IPS-18a (cell line): ENCODE results near the gene ZNF234.
"Not testable (repeated sequence)": the region's sequence is repeated elsewhere in the genome, so short reads cannot be mapped to it uniquely, and the experiment has no call there.

Source experiments
- H3K27ac ChIP-seq: one replicate; pipeline ENCODE4 v1.5.1; 2013; ENCODE audit warnings: low read length
- H3K27me3 ChIP-seq: one replicate; pipeline ENCODE4 v1.6.1; 2013; ENCODE audit warnings: mild to moderate bottlenecking, low read length; ENCODE audit not compliant: control insufficient read depth, insufficient read depth
- H3K36me3 ChIP-seq: one replicate; pipeline ENCODE4 v1.6.1; 2013; ENCODE audit warnings: low read depth, low read length; ENCODE audit not compliant: control insufficient read depth
- H3K4me1 ChIP-seq: one replicate; pipeline ENCODE4 v1.6.1; 2013; ENCODE audit warnings: low read depth, low read length; ENCODE audit not compliant: control insufficient read depth
- H3K4me3 ChIP-seq: one replicate; pipeline ENCODE4 v1.5.1; 2013; ENCODE audit warnings: low read length
- H3K9ac ChIP-seq: one replicate; pipeline ENCODE4 v1.6.1; 2013; ENCODE audit warnings: mild to moderate bottlenecking, low read length, moderate library complexity
- H3K9me3 ChIP-seq: one replicate; pipeline ENCODE4 v1.6.1; 2013; ENCODE audit warnings: low read depth, low read length; ENCODE audit not compliant: control insufficient read depth

ZNF234 gene

GRCh38 chr19:44190020-44190419 is 48.7 kb downstream of the ZNF234 start:
- Histone ChIP-seq H3K4me3 (no peak overlapping the region), H3K27me3 (no peaks in the 10 kb centered on the region), H3K9me3 (peaks cover 44% of the 10 kb centered on the region), H3K9ac (no peak overlapping the region), H3K36me3 (no peaks in the 10 kb centered on the region), H3K27ac (no peak overlapping the region), H3K4me1 (no peaks in the 10 kb centered on the region)

DNA sequence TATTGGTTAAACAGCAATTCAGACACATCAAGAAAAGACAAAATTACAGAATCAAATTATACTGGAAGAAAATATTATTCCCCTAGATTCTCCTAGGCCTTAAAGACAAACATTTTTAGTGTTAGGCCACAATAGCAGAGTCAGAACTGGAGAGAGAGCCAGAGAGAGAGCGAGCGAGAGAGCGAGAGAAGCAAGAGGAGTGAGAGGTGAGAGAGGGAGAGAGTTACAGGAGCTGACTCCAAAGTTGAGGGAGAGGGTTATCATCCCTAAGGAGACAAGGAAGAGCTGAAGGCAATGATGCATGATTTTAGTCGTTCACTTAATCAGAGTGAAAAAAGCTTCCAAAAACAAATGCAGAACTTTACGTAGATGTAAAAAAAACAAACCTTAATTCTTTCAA is 50.8 kb downstream of the ZNF234 start:
- Histone ChIP-seq H3K4me1 (no peaks in the 10 kb centered on the region), H3K36me3 (no peaks in the 10 kb centered on the region), H3K4me3 (no peak overlapping the region), H3K27ac (no peak overlapping the region), H3K9ac (no peak overlapping the region), H3K9me3 (peaks cover 44% of the 10 kb centered on the region), H3K27me3 (no peaks in the 10 kb centered on the region)

DNA sequence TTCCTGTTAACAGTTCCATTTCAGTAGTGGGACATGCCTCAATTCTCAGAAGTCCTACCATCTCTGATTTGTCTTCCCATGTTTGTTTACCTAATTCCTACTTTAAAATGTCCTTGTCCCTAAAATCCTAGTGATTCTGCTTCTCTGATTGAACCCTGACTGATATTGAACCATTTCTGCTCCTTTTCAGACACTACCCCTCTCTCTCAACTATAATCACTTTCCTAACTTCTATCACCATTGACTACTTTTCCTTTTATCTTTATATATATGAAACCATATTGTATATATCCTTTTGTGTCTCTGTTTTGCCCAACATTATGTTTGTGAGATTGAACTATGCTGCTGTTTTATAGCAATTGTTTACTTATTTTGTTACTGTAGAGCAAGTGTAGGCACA is 55.4 kb downstream of the ZNF234 start:
- Histone ChIP-seq H3K9me3 (peaks cover 36% of the 10 kb centered on the region), H3K27ac (no peak overlapping the region), H3K4me1 (no peaks in the 10 kb centered on the region), H3K4me3 (no peak overlapping the region), H3K9ac (no peak overlapping the region), H3K27me3 (no peaks in the 10 kb centered on the region), H3K36me3 (no peaks in the 10 kb centered on the region)

DNA sequence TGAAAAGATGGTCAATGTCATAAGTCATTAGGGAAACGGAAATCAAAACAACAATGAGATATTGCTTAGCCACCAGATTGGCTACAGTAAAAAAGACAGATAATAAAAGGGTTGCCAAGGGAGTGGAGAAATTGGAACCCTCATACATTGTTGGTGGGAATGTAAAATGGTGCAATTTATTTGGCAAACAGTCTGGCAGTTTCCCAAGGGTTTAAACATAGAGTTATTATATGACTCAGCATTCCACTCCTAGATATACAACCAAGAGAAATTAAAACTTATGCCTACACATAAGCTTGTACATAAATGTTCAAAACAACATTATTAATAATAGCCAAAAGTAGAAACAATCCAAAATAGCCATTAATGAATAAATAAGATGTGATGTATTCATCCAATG is 61.1 kb downstream of the ZNF234 start:
- Histone ChIP-seq H3K27ac (no peak overlapping the region), H3K4me3 (no peak overlapping the region), H3K4me1 (no peaks in the 10 kb centered on the region), H3K9me3 (peaks cover 21% of the 10 kb centered on the region), H3K27me3 (no peaks in the 10 kb centered on the region), H3K9ac (no peak overlapping the region), H3K36me3 (no peaks in the 10 kb centered on the region)

DNA sequence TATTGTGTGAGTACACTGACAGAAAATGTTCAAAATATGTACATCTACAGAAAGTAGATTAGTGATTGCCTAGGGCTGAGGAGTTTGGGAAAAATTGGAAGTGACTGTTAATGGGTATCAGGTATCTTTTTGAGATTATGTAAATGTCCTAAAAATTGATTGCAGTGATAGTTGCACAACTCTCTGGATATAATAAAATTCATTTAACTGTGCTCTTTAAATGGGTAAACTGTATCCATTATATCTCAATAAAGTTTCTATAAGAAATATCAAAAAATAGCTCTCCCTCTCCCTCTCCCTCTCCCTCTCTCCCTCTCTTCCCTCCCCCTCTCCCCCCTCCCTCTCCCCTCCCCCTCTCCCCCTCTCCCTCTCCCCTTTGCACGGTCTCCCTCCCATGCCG is 61.6 kb downstream of the ZNF234 start:
- Histone ChIP-seq H3K4me1 (no peaks in the 10 kb centered on the region), H3K27ac (no peak overlapping the region), H3K36me3 (no peaks in the 10 kb centered on the region), H3K9ac (no peak overlapping the region), H3K4me3 (no peak overlapping the region), H3K27me3 (no peaks in the 10 kb centered on the region), H3K9me3 (peaks cover 21% of the 10 kb centered on the region)

- H3K27me3 ChIP-seq, H3K27ac ChIP-seq, H3K9ac ChIP-seq, H3K36me3 ChIP-seq, H3K4me1 ChIP-seq, H3K4me3 ChIP-seq: not testable (repeated sequence)
- H3K9me3 ChIP-seq, result peaks cover 21% of the 10 kb centered on the region
Observed at GRCh38 chr19:44203877-44204276, 62.5 kb downstream of the ZNF234 start.

DNA sequence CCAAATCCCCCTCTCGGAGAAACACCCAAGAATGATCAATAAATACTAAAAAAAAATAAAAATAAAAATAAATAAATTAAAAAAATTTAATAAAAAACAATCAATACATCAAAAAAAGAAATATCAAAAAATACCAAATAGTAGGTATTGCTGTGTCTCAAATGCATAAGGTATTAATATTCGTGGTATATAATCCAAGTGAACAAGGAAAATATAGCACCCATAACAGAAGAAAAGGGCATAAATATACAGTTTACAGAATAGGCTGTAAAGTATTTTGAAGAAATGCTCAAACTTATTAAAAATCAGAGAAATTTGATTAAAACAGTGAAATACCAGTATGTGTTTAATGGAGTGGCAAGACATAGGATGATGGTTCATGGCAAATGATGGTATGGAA is 63.4 kb downstream of the ZNF234 start:
- H3K27ac ChIP-seq, result no peak overlapping the region
- peaks cover 3% of the 10 kb centered on the region for H3K27me3 ChIP-seq
- H3K36me3 ChIP-seq, result no peaks in the 10 kb centered on the region
- peaks cover 21% of the 10 kb centered on the region for H3K9me3 ChIP-seq
- H3K4me3 ChIP-seq, result no peak overlapping the region
- H3K4me1 ChIP-seq, result no peaks in the 10 kb centered on the region
- no peak overlapping the region for H3K9ac ChIP-seq

GRCh38 chr19:44207126-44207803 is 65.9 kb downstream of the ZNF234 start:
- Histone ChIP-seq H3K27ac (no peak overlapping the region), H3K36me3 (no peaks in the 10 kb centered on the region), H3K4me3 (peak overlapping the region; percentile 88)

More at GRCh38 chr19:44207126-44207803, 65.9 kb downstream of the ZNF234 start:
- peaks cover 3% of the 10 kb centered on the region for H3K27me3 ChIP-seq
- peak overlapping the region; percentile 72 for H3K9ac ChIP-seq
- H3K4me1 ChIP-seq, result no peaks in the 10 kb centered on the region
- H3K9me3 ChIP-seq, result peaks cover 14% of the 10 kb centered on the region
